Peyer's patch (tissue), 4 donors: ENCODE results near the gene ALDH18A1. TPM values are rescaled to one million over a fixed set of nuclear protein-coding genes. Genes with fewer than 3 reads are reported as not detected.

Experiments used
- DNase-seq, 3 donors: peaks; one replicate each; pipeline ENCODE4 v3.0.0-alpha.2; 2017 to 2019
- H3K27ac ChIP-seq, 4 donors: fragments of 200-600 bp; sonication (generic); one replicate each; pipeline ENCODE4 v1.5.1; 2016 to 2019
- H3K27me3 ChIP-seq, 2 donors: fragments of 200-600 bp; sonication (generic); one replicate each; pipeline ENCODE4 v1.5.1; 2019
- H3K36me3 ChIP-seq, 3 donors: fragments of 200-600 bp; sonication (generic); one replicate each; pipeline ENCODE4 v1.5.1; 2016 to 2019
- H3K4me1 ChIP-seq, 4 donors: fragments of 200-600 bp; sonication (generic); one replicate each; pipeline ENCODE4 v1.5.1; 2016 to 2019
- H3K4me3 ChIP-seq, 4 donors: fragments of 200-600 bp; sonication (generic); 1 replicate in 3 of 4; 2 replicates in 1 of 4; pipeline ENCODE4 v1.5.1; 2016 to 2019; ENCODE audit warnings: mild to moderate bottlenecking in 1 of 4
- H3K9me3 ChIP-seq, 4 donors: fragments of 200-600 bp; sonication (generic); one replicate each; pipeline ENCODE4 v1.5.1; 2016 to 2019; ENCODE audit warnings: mild to moderate bottlenecking in 1 of 4
- CTCF ChIP-seq, 6 experiments: fragments of 450-650 bp in 4 of 6; fragments of 200-600 bp in 2 of 6; sonication (generic) in 1 of 6; IDR thresholded peaks; one replicate each; pipeline ENCODE4 v1.5.1; 2017 to 2019; ENCODE audit warnings: antibody characterized with exemption in 6 of 6, mild to moderate bottlenecking in 3 of 6, moderate library complexity in 1 of 6
- POLR2A ChIP-seq, 2 donors: fragments of 450-650 bp; IDR thresholded peaks; one replicate each; pipeline ENCODE4 v1.5.1; 2017; ENCODE audit warnings: antibody characterized with exemption in 2 of 2, mild to moderate bottlenecking in 2 of 2, moderate library complexity in 2 of 2
- total RNA-seq, 4 donors: library from RNA; depleted of rRNA; stranded (reverse); fragments of >200 nt; gene quantifications; one replicate each; pipeline ENCODE4 v1.1.0, GENCODE V29; 2016

ALDH18A1 gene
- total RNA-seq, 4 donors from 2014 or later = 108 to 319 (median 206) TPM

GRCh38 chr10:95646160-95646559, 10.4 kb downstream of the ALDH18A1 start:
- no peaks in the 10 kb centered on the region for H3K27me3 ChIP-seq
- H3K36me3 ChIP-seq = peaks cover 0 to 56% (median 0%) of the 10 kb centered on the region in 3 donors
- H3K4me1 ChIP-seq = peaks cover 0 to 12% (median 0%) of the 10 kb centered on the region in 4 donors
- TF ChIP-seq POLR2A (IDR thresholded peaks at IDR 0.05) = peak in 1 of 2 donors; percentile 47
- TF ChIP-seq CTCF (IDR thresholded peaks at IDR 0.05) = no peak
- peak overlapping the region in 2 of 4 donors; percentile 37 to 85 for H3K27ac ChIP-seq
- no peaks in the 10 kb centered on the region for H3K9me3 ChIP-seq
- no peak overlapping the region for H3K4me3 ChIP-seq
- DNase-seq = peak in 2 of 3 donors; percentile 81 to 87

DNA sequence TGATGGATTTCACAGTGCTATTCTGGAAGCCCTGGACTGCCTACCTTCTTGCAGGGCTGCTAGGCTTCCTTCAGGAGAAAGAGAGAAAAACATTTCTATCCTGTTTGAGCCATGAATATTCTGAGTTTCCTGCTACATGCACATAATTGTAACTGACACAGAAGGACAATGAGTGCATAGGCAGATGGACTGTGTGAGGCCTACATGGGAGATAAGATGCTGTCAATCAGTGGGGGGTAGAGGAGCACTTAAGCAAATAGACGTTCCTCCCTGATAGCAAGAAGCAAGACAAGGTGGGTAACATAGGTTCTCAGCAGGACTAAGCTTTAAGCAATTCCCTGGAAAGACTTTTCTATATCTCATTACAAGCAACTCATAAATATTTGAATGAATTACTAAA, 11.6 kb downstream of the ALDH18A1 start:
- H3K9me3 ChIP-seq = no peaks in the 10 kb centered on the region
- no peaks in the 10 kb centered on the region for H3K27me3 ChIP-seq
- H3K27ac ChIP-seq = peak overlapping the region in 2 of 4 donors; percentile 26 to 85
- TF ChIP-seq POLR2A (IDR thresholded peaks at IDR 0.05) (no peak), CTCF (IDR thresholded peaks at IDR 0.05) (no peak)
- DNase-seq = no peak
- H3K4me3 ChIP-seq = no peak overlapping the region
- peaks cover 0 to 57% (median 0%) of the 10 kb centered on the region in 3 donors for H3K36me3 ChIP-seq
- H3K4me1 ChIP-seq = peaks cover 0 to 12% (median 0%) of the 10 kb centered on the region in 4 donors

GRCh38 chr10:95640891-95641315, 15.6 kb downstream of the ALDH18A1 start:
- DNase-seq = no peak
- Histone ChIP-seq H3K9me3 (no peaks in the 10 kb centered on the region), H3K4me3 (no peak overlapping the region), H3K27ac (no peak overlapping the region), H3K36me3 (peaks cover 0 to 78% (median 0%) of the 10 kb centered on the region in 3 donors), H3K4me1 (peaks cover 0 to 10% (median 0%) of the 10 kb centered on the region in 4 donors), H3K27me3 (no peaks in the 10 kb centered on the region)
- TF ChIP-seq POLR2A (IDR thresholded peaks at IDR 0.05) = no peak
- TF ChIP-seq CTCF (IDR thresholded peaks at IDR 0.05) = no peak

DNA sequence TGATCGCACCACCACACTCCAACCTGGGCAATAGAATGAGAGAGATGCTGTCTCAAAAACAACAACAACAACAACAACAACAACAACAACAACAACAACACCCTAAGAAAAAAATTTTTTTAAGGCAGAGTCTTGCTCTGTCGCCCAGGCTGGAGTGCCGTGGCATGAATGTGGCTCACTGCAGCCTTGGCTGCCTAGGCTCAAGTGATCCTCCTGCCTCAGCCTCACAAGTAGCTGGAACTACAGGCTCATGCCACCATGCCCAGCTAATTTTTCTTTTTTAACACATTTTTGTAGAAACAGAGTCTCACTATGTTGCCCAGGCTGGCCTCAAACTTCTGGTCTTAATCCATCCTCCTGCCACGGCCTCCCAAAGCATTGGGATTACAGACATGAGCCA, 18.6 kb downstream of the ALDH18A1 start:
- TF ChIP-seq POLR2A (IDR thresholded peaks at IDR 0.05) (no peak), CTCF (IDR thresholded peaks at IDR 0.05) (no peak)
- H3K4me1 ChIP-seq = peaks cover 0 to 4% (median 0%) of the 10 kb centered on the region in 4 donors
- peaks cover 0 to 100% (median 0%) of the 10 kb centered on the region in 3 donors for H3K36me3 ChIP-seq

DNA sequence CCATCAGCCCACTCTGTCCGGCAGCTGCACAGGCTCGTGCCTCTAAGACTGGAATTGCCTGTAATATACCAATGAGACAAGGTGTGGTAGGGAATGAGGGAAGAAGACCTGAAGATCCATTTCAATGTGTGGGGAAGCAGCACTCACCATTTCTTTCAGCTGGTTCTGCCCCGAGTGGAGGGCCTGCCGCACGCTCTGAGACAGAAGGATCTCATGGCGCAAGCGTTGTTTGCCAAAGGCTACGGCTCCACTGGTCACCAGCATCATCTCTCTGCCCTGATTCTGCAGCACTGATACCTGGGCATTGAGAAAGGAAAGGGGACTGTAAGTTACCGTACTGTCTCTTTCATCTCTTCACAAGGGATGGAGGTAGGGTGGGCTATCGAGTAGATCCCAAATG, 19.4 kb downstream of the ALDH18A1 start:
- H3K27me3 ChIP-seq = no peaks in the 10 kb centered on the region
- no peak overlapping the region for H3K4me3 ChIP-seq
- peaks cover 0 to 4% (median 0%) of the 10 kb centered on the region in 4 donors for H3K4me1 ChIP-seq
- H3K36me3 ChIP-seq = peaks cover 0 to 100% (median 0%) of the 10 kb centered on the region in 3 donors
- DNase-seq = no peak
- H3K27ac ChIP-seq = no peak overlapping the region
- no peaks in the 10 kb centered on the region for H3K9me3 ChIP-seq
- TF ChIP-seq POLR2A (IDR thresholded peaks at IDR 0.05) = no peak
- no peak for TF ChIP-seq CTCF (IDR thresholded peaks at IDR 0.05)

More for the DNA sequence above, 18.6 kb downstream of the ALDH18A1 start:
- Histone ChIP-seq H3K9me3 (no peaks in the 10 kb centered on the region), H3K27me3 (no peaks in the 10 kb centered on the region), H3K27ac (no peak overlapping the region), H3K4me3 (no peak overlapping the region)
- no peak for DNase-seq
